ENCODE results near the gene GPR137B. TPM values are rescaled to one million over a fixed set of nuclear protein-coding genes. Genes with fewer than 3 reads are reported as not detected.

The GPR137B gene
- total RNA-seq, 2 donors from 2014 or later, result 4.5 to 7.7 TPM

DNA sequence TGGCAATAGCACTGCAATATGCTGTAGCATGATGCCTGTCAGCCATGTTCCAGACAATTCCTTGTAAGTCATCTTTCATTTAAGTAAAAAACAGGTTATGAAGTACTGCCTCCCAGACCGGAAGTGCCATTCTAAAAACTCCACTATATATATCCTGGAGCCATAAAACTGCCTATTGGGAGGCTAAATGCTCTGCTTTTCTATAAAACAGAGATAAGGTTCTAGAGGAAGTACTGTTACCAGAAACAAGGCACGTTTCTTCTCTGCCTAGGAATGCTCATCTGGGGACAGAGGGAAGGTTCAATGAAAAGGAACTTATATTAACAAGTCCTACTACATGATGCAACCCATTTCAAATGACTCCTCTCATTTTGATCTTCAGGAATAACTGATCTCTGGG lies 66.8 kb downstream of the GPR137B start:
- H3K9ac ChIP-seq (ENCODE audit: low read depth in 2 of 2, low read length in 2 of 2), result no peak overlapping the region
- no peaks in the 10 kb centered on the region for H3K9me3 ChIP-seq
- H3K4me1 ChIP-seq, result no peaks in the 10 kb centered on the region
- H3K4me3 ChIP-seq, result no peak overlapping the region
- no peaks in the 10 kb centered on the region for H3K27me3 ChIP-seq
- TF ChIP-seq, protein P1, sequence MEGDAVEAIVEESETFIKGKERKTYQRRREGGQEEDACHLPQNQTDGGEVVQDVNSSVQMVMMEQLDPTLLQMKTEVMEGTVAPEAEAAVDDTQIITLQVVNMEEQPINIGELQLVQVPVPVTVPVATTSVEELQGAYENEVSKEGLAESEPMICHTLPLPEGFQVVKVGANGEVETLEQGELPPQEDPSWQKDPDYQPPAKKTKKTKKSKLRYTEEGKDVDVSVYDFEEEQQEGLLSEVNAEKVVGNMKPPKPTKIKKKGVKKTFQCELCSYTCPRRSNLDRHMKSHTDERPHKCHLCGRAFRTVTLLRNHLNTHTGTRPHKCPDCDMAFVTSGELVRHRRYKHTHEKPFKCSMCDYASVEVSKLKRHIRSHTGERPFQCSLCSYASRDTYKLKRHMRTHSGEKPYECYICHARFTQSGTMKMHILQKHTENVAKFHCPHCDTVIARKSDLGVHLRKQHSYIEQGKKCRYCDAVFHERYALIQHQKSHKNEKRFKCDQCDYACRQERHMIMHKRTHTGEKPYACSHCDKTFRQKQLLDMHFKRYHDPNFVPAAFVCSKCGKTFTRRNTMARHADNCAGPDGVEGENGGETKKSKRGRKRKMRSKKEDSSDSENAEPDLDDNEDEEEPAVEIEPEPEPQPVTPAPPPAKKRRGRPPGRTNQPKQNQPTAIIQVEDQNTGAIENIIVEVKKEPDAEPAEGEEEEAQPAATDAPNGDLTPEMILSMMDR (IDR thresholded peaks at IDR 0.05), result no peak
- H3K36me3 ChIP-seq, result no peaks in the 10 kb centered on the region
- no peak overlapping the region for H3K27ac ChIP-seq
- DNase-seq, result no peak
- intact Hi-C loops (cut with DNase I), result no loop called here

DNA sequence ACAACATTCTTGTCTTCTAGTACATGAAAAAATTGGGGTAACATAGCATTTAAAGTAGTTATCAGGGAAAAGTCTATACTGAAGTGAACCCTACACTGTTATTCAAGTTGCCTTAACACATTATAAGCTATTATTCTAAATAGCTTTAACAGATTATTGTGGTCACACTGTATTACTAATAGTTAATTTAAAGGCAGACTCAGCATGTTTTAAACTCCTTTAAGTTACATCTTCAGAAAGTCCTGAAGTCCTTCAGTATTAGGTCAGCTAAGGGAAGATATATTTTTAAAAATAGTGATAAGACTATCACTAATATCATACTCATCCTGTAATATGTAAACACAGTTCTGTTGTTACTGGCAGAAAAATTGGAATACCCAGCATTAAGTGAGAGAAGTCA lies 67.4 kb downstream of the GPR137B start:
- Histone ChIP-seq H3K36me3 (no peaks in the 10 kb centered on the region), H3K9me3 (no peaks in the 10 kb centered on the region), H3K27me3 (no peaks in the 10 kb centered on the region), H3K4me1 (no peaks in the 10 kb centered on the region), H3K4me3 (no peak overlapping the region), H3K27ac (no peak overlapping the region), H3K9ac (ENCODE audit: low read depth in 2 of 2, low read length in 2 of 2) (no peak overlapping the region)
- intact Hi-C loops (cut with DNase I), result no loop called here
- TF ChIP-seq, protein P1 (IDR thresholded peaks at IDR 0.05), result no peak
- DNase-seq, result no peak

DNA sequence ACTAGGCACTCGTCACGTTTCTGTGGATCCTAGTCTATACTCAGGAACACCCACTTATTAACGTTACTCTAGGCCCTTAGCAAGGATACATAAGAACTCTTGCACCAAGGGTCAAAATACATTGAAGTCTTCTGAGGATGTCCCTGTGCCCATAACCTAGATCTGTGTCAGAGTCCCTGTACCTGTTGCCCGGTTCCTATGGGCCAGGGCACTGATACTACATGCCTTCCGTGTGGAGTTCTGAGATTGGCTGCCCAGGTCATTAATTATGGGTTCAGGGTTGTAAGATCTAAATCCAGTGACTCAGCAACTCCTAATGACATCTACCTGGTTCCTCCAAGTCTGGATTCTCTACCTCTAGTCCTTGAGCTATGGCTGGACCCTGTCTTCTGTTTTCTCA lies 69.5 kb downstream of the GPR137B start:
- Histone ChIP-seq H3K4me3 (no peak overlapping the region), H3K9me3 (no peaks in the 10 kb centered on the region), H3K27ac (no peak overlapping the region), H3K27me3 (no peaks in the 10 kb centered on the region), H3K4me1 (no peaks in the 10 kb centered on the region), H3K9ac (ENCODE audit: low read depth in 2 of 2, low read length in 2 of 2) (no peak overlapping the region), H3K36me3 (no peaks in the 10 kb centered on the region)
- intact Hi-C loops (cut with DNase I), result no loop called here
- TF ChIP-seq, protein P1 (IDR thresholded peaks at IDR 0.05), result no peak
- no peak for DNase-seq

DNA sequence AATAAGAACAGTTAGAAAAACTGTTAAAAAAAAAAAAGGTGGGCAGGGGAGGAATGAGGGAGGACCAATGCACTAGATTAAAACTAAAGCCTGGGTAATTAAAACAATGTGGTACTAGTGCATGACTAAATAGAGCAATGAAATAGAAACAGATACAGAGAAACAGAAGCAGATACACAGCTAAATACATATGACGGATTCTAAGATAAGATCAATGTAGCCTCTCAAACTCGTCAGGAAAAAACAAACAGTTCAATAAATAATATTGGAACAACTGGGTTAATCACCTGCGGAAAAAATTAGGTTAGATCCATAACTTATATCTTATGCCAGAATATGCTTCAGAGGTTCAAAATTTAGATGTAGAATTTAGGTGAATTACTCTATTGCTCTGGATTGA lies 71.2 kb downstream of the GPR137B start:
- no peak for DNase-seq
- no peak overlapping the region for H3K27ac ChIP-seq
- H3K4me1 ChIP-seq, result no peaks in the 10 kb centered on the region
- intact Hi-C loops (cut with DNase I), result no loop called here
- no peaks in the 10 kb centered on the region for H3K9me3 ChIP-seq
- TF ChIP-seq, protein P1 (IDR thresholded peaks at IDR 0.05), result no peak
- H3K4me3 ChIP-seq, result no peak overlapping the region
- no peak overlapping the region for H3K9ac ChIP-seq (ENCODE audit: low read depth in 2 of 2, low read length in 2 of 2)
- H3K27me3 ChIP-seq, result no peaks in the 10 kb centered on the region
- H3K36me3 ChIP-seq, result no peaks in the 10 kb centered on the region

DNA sequence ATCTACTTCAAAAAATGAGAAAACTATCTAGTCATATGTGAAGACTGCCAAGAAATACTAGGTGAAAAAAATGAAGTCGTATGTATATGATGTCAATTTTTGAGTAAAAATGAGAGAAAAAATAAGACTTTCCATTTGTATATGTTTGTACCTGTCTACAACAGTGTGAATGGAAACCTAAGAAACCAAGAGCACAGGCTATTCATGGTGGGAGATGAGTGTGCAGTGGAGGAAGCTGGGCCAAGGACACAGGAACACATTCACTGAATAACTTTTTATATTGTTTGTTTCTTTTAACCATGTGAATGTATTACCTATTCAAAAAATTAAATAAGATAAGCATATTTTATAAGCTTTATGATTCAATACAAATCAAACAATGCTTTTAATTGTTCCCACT lies 72.4 kb downstream of the GPR137B start:
- no peak overlapping the region for H3K9ac ChIP-seq (ENCODE audit: low read depth in 2 of 2, low read length in 2 of 2)
- intact Hi-C loops (cut with DNase I), result no loop called here
- DNase-seq, result no peak
- no peak overlapping the region for H3K4me3 ChIP-seq
- H3K9me3 ChIP-seq, result no peaks in the 10 kb centered on the region
- H3K4me1 ChIP-seq, result no peaks in the 10 kb centered on the region
- no peaks in the 10 kb centered on the region for H3K36me3 ChIP-seq
- TF ChIP-seq, protein P1 (IDR thresholded peaks at IDR 0.05), result no peak
- no peaks in the 10 kb centered on the region for H3K27me3 ChIP-seq
- no peak overlapping the region for H3K27ac ChIP-seq

DNA sequence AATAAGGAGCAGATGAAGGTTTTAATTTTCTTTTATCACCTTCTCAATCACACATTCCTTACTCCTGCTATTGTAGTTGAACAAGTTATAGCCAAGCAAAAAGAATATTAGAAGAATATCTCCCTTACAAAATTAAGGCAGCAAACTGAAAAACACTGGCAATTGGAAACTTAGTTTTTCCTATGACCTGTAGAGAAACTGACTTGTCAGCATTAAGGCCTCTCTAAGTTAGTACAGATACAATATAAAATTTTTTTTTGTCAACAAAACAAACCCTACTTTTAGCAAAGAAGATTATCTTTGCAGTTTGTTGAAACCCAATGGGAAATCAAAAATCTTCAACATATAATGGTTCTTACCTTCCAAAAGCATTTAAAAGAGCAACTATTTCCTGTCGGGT lies 78.1 kb downstream of the GPR137B start:
- no peaks in the 10 kb centered on the region for H3K4me1 ChIP-seq
- H3K36me3 ChIP-seq, result no peaks in the 10 kb centered on the region
- intact Hi-C loops (cut with DNase I), result no loop called here
- no peaks in the 10 kb centered on the region for H3K27me3 ChIP-seq
- no peak overlapping the region for H3K4me3 ChIP-seq
- no peaks in the 10 kb centered on the region for H3K9me3 ChIP-seq
- H3K9ac ChIP-seq (ENCODE audit: low read depth in 2 of 2, low read length in 2 of 2), result no peak overlapping the region
- H3K27ac ChIP-seq, result no peak overlapping the region
- TF ChIP-seq, protein P1 (IDR thresholded peaks at IDR 0.05), result no peak
- no peak for DNase-seq

All from colonic mucosa (tissue), 4 donors.